Activated naive CD4-positive, alpha-beta T cell treated with anti-CD3 and anti-CD28 coated beads, Interleukin-2, amount 10 ng/mL, durations not matched to agents 7 days and 5 days (primary cell): Measurements from ENCODE around the gene GIPC1.
A peak's percentile ranks its signal among the peaks of the same experiment; 100 is the strongest.
"Not testable (repeated sequence)": the region's sequence is repeated elsewhere in the genome, so short reads cannot be mapped to it uniquely, and the experiment has no call there.

Source experiments
- CTCF ChIA-PET: fragments of 350-600 bp; sonication (Branson Sonifier 250); formaldehyde crosslinking; loops from one replicate; lab custom pipeline; 2021; ENCODE audit warnings: antibody characterized with exemption; lab: Charles Lee
- DNase-seq: peaks from one replicate; pipeline ENCODE4 v3.0.0-alpha.2; 2020
- H3K27ac Mint-ChIP-seq: one replicate; pipeline ENCODE4 v1.8.0; 2021; ENCODE audit warnings: mild to moderate bottlenecking, moderate library complexity, mixed read lengths
- H3K27me3 Mint-ChIP-seq: one replicate; pipeline ENCODE4 v1.8.0; 2021; ENCODE audit warnings: mild to moderate bottlenecking, mixed read lengths
- H3K36me3 Mint-ChIP-seq: one replicate; pipeline ENCODE4 v1.8.0; 2021; ENCODE audit warnings: mixed read lengths
- H3K4me1 Mint-ChIP-seq: one replicate; pipeline ENCODE4 v1.8.0; 2021; ENCODE audit warnings: mixed read lengths
- H3K4me3 Mint-ChIP-seq: one replicate; pipeline ENCODE4 v1.8.0; 2021; ENCODE audit warnings: mild to moderate bottlenecking, moderate library complexity, mixed read lengths
- H3K9me3 Mint-ChIP-seq: one replicate; pipeline ENCODE4 v1.8.0; 2021; ENCODE audit warnings: mixed read lengths

The GIPC1 gene, protein sequence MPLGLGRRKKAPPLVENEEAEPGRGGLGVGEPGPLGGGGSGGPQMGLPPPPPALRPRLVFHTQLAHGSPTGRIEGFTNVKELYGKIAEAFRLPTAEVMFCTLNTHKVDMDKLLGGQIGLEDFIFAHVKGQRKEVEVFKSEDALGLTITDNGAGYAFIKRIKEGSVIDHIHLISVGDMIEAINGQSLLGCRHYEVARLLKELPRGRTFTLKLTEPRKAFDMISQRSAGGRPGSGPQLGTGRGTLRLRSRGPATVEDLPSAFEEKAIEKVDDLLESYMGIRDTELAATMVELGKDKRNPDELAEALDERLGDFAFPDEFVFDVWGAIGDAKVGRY

DNA sequence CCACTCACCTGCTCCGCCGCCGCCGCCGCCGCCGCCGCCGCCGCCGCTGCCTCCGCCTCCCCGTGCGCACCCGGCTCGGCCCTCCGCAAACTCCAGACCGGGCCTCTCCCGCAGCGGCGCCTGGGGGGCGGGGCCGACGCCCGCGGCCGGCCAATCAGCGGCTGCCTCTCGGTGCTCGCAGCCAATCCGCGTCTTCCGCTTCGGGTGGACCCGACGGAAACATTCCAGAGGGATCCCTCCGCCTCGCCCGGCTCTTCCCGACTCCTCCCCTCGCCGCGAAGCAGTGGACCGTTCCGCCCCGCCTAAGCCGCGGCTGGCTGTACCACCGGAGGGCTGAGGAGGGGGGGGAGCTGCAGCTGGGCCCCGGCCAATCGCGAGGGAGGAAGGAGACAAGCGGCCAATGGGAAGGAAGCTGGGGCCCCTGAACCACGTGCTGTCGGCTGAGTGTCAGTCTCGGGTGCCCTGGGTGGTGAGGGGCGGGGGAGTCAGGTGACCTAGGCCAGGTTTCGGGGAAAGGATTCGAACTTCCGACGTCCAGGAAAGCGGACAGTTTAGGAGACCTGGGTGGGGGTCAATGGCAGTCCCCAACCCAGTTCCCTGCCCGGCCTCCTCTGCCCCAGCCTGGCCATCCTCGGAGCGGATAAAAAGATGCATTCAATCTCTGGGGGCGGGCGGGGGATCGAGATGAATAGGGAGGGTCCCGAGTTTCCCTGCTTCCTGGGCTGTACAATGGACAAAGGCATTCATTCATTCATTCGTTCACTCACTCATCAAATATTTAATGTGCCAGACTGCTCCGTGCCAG, at the start of gene GIPC1:
TSS of gene GIPC1 (minus strand) at position 99 of the 805 bp plus-strand sequence. CDS start 13,151 bp downstream, outside the sequence.
- CTCF ChIA-PET: interaction anchor here (0.7 to 4.6 kb wide), 6 partner anchors 8 to 21 kb away, joined by 3 to 19 read pairs (median 4); partner anchors contain the start of gene PTGER1
- Mint-ChIP-seq H3K4me3 (peak within 1 kb of the TSS; percentile 85), H3K27me3 (peaks cover 26% of the 10 kb centered on the region), H3K36me3 (peaks cover 9% of the 10 kb centered on the region), H3K4me1 (peaks cover 33% of the 10 kb centered on the region), H3K27ac (peak within 1 kb of the TSS; percentile 84), H3K9me3 (no peaks in the 10 kb centered on the region)
- DNase-seq: peak; percentile 88

DNA sequence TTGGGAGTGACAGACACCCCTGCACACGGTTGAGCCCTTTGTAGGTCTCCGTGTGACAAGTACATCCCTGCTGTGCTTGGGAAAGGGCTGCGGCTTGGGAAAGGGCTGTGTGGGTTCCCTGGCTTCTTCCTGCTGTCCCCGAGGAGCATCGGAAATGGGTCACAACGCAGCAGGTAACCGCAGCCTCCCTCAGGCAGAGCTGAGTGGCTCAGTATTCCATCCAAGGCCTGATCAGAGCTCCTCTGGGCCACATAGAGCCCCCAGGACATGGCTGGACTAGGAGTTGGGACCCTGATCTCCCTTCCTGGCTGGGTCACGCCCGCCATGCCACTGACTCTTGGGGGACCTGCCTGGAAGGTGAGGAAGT, 49.8 kb upstream of the GIPC1 start:
- no peak overlapping the region for H3K4me3 Mint-ChIP-seq
- H3K27me3 Mint-ChIP-seq: no peaks in the 10 kb centered on the region
- H3K27ac Mint-ChIP-seq: no peak overlapping the region
- CTCF ChIA-PET: interaction anchor here (0.6 kb wide), 2 partner anchors 36 to 57 kb away, joined by 3 to 5 read pairs; no protein-coding TSS in a partner anchor
- H3K4me1 Mint-ChIP-seq: peaks cover 10% of the 10 kb centered on the region
- no peaks in the 10 kb centered on the region for H3K9me3 Mint-ChIP-seq
- peaks cover 21% of the 10 kb centered on the region for H3K36me3 Mint-ChIP-seq
- DNase-seq: no peak

DNA sequence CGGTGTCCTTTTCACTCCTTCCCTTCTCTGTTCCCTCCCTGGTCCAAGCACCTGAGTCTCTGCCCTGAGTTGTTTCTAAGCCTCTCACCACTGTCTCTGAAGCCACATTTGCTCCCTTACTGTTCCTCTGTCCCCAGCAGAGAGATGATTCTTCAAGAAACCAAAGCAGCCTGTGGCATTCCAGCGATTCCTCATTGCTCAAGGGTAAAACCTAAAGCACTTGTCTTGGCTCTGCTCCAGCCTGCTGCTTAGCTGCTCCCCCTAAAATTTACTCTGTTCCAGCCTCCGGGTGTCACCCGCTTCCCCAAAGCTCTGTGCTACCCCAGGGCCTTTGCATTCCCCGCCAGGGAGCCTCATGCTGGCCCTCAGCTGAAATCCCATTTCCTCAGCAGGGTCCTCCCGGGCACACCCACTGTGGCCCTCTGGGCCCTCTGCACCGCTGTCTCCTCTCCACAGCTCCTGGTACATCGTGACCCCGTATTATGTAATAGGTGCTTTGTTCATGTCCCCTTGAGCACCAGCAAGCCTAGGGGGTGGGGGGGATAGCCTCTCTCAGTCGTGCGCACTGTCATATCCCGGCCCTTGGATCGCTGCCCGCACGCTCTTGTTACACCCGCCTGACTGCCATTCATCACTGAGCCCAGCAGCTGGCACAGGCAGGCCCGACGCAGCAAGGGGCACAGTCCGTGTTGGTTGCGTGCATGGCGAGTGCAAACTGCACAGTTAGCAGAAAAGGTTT, 49.2 kb upstream of the GIPC1 start:
- Mint-ChIP-seq H3K36me3 (peaks cover 19% of the 10 kb centered on the region), H3K4me1 (peaks cover 7% of the 10 kb centered on the region), H3K27me3 (no peaks in the 10 kb centered on the region), H3K27ac (no peak overlapping the region), H3K9me3 (no peaks in the 10 kb centered on the region), H3K4me3 (no peak overlapping the region)
- CTCF ChIA-PET: interaction anchor here (0.6 to 0.8 kb wide), 2 partner anchors 12 to 56 kb away, joined by 3 to 5 read pairs; no protein-coding TSS in a partner anchor
- no peak for DNase-seq

DNA sequence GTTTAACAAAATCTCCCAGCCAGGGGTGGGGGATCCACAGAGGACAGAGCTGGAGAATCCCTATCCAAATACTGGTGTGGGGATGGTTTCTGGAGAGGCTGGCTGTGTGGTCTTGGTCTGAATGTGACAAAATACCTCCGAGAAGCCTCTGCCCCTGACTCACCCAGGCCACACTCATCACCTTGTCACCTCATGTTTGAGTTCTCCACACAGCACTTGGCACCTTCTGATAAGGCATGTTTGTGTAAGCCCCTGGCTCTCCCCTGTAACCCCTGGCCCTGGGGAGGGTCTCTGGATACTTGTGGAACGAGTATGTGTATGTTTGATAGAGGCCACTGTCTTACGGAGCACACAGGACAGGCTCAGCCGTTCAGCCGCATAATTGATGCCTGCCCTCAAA, 48.1 kb upstream of the GIPC1 start:
- peaks cover 14% of the 10 kb centered on the region for H3K36me3 Mint-ChIP-seq
- CTCF ChIA-PET: no interaction called here
- no peak overlapping the region for H3K4me3 Mint-ChIP-seq
- H3K27me3 Mint-ChIP-seq: no peaks in the 10 kb centered on the region
- H3K4me1 Mint-ChIP-seq: peaks cover 7% of the 10 kb centered on the region
- no peak for DNase-seq
- no peaks in the 10 kb centered on the region for H3K9me3 Mint-ChIP-seq
- no peak overlapping the region for H3K27ac Mint-ChIP-seq

DNA sequence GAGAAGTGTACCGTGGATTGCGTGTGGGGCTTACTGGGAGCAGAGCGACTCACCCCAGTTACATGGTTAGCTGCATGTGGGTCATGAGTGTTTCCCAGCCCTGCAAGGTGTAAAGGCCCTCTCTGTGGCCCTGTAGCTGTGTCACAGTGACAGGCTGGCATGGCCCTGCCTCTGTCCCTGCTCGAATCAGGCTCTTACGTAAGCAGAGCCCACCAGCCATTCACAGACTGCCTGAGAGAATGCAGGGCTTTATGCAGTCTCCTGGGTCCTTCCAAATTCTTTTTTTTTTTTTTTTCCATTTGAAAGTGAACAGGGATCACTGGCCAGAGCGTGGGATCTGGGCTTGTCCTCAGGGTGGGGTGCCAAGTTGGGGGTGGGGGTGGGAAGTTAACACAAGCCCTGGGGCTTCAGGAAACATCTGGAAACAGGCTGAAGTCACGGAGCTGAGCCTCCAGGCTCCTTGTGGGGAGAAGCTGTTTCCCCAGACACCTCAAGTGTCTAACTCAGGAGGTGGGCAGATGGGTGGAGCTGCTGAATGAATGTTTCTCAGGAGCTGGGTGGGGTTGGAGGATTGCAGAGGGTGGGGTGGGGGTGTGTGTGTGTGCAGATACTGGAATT, 46.9 kb upstream of the GIPC1 start:
- CTCF ChIA-PET: no interaction called here
- no peak for DNase-seq
- no peaks in the 10 kb centered on the region for H3K27me3 Mint-ChIP-seq
- peaks cover 8% of the 10 kb centered on the region for H3K36me3 Mint-ChIP-seq
- peaks cover 9% of the 10 kb centered on the region for H3K4me1 Mint-ChIP-seq
- H3K27ac Mint-ChIP-seq: no peak overlapping the region
- no peaks in the 10 kb centered on the region for H3K9me3 Mint-ChIP-seq
- no peak overlapping the region for H3K4me3 Mint-ChIP-seq

DNA sequence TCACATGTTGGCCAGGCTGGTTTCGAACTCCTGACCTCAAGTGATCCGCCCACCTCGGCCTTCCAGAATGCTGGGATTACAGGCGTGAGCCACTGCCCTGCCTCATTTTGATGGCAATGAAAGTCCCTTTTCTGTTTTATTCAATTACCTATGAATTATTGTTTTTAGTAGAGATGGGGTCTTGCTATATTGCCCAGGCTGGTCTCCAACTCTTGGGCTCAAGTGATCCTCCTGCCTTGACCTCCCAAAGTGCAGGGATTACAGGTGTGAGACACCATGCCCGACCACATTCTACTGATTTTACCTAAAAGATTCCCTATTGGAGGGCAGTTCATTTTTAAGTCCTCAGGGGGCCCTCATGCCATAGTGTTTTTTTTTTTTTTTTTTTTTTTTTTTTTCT, 46.1 kb upstream of the GIPC1 start:
- DNase-seq, CTCF ChIA-PET, H3K4me3 Mint-ChIP-seq, H3K9me3 Mint-ChIP-seq, H3K36me3 Mint-ChIP-seq, H3K27ac Mint-ChIP-seq, H3K27me3 Mint-ChIP-seq: not testable (repeated sequence)
- peaks cover 14% of the 10 kb centered on the region for H3K4me1 Mint-ChIP-seq

DNA sequence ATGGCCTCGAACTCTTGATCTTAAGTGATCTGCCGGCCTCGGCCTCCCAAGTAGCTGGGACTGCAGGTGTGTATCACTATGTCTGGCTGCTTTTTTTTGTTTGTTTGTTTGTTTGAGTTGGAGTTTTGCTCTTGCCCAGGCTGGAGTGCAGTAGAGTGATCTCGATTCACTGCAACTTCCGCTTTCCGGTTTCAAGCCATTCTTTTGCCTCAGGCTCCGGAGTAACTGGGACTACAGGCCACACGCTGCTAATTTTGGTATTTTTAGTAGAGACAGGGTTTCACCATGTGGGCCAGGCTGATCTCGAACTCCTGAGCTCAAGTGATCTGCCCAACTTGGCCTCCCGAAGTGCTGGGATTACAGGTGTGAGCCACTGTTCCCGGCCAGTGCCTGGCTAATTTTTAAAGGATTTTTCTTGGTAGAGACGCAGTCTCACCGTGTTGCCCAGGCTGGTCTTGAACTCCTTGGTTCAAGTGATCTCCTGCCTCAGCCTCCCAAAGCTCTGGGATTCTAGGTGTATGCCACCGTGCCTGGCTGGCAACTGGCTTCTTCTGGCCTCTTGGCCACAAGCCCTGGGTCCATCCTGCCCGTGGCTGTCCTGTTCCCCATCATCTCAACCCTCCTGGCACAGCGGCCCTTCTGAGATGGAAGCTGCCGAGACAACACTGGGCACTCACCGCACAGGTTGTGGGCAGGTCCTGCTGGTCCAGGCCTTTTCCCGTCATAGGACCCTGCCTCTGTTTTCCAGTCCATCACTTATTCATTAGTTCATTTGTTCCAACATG, 45.0 kb upstream of the GIPC1 start:
- peaks cover 8% of the 10 kb centered on the region for H3K36me3 Mint-ChIP-seq
- H3K4me1 Mint-ChIP-seq: peaks cover 22% of the 10 kb centered on the region
- CTCF ChIA-PET: interaction anchor here (1.4 kb wide), 1 partner anchor 10 kb away, joined by 5 read pairs; no protein-coding TSS in a partner anchor
- no peak for DNase-seq
- no peaks in the 10 kb centered on the region for H3K27me3 Mint-ChIP-seq
- H3K9me3 Mint-ChIP-seq: no peaks in the 10 kb centered on the region
- H3K27ac Mint-ChIP-seq: no peak overlapping the region
- H3K4me3 Mint-ChIP-seq: no peak overlapping the region

DNA sequence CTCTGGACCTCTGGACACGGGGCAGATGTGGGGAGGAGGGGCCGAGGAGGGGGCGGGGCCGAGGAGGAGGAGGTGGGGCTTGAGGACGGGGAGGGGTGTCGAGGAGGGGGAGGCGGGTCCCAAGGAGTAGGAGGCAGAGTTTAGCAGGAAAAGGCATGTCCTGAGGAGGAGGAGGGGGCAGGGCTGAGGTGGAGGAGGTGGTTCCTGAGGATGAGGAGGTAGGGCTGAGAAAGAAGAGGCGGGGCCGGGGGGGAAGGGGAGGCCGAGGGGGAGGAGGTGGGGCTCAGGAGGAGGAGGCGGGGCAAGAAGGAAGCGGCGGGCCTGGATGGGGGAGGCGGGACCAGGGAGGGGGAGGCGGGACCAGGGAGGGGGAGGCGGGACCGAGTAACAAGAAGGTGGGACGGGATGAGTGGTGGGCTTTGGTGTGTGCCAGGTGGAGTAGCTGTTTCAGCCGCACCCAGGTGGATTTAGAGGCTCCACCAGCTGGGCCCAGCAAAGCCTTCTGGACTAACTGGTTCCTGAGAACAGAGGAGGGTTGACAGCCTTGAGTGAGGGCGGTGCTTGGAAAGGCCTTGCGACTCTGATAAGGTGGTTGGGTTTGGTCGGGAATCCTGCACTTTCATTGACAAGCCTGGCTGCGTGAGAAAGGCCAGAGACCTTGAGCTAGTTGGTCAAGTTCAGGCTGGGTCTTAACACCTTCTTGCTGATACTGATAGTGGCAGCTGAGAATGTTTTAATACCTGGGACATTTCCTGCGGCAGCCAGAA, 41.2 kb upstream of the GIPC1 start:
- no peak overlapping the region for H3K27ac Mint-ChIP-seq

DNA sequence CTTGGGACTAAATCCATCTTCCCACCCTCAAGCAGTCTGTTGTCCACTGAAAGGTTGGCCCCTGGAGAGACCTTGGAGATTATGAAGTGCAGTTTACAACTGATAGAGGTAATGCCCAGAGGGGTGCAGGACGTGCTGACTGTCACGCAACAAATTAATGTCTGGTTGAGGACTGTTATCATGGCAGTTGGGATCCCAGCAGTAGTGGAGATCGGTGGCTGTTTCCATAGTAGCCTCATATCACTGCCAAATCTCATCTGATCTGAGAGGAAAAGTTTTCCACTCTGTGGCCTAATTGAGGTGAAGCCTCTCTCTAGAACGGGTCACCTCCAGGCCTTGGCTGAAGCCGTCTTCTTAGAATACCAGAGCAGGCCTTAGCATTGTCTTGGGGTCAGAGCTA, 37.5 kb upstream of the GIPC1 start:
- CTCF ChIA-PET: interaction anchor here (2.0 kb wide), 1 partner anchor 23 kb away, joined by 10 read pairs; no protein-coding TSS in a partner anchor
- DNase-seq: no peak
- Mint-ChIP-seq H3K36me3 (peaks cover 17% of the 10 kb centered on the region), H3K9me3 (no peaks in the 10 kb centered on the region), H3K27me3 (no peaks in the 10 kb centered on the region), H3K4me1 (peaks cover 51% of the 10 kb centered on the region), H3K4me3 (no peak overlapping the region), H3K27ac (no peak overlapping the region)

More for the DNA sequence above, 41.2 kb upstream of the GIPC1 start:
- DNase-seq: peak; percentile 71
- Mint-ChIP-seq H3K9me3 (no peaks in the 10 kb centered on the region), H3K36me3 (peaks cover 17% of the 10 kb centered on the region), H3K4me1 (peaks cover 33% of the 10 kb centered on the region), H3K27me3 (no peaks in the 10 kb centered on the region), H3K4me3 (no peak overlapping the region)
- CTCF ChIA-PET: interaction anchor here (3.4 kb wide), 1 partner anchor 19 kb away, joined by 11 read pairs; no protein-coding TSS in a partner anchor

DNA sequence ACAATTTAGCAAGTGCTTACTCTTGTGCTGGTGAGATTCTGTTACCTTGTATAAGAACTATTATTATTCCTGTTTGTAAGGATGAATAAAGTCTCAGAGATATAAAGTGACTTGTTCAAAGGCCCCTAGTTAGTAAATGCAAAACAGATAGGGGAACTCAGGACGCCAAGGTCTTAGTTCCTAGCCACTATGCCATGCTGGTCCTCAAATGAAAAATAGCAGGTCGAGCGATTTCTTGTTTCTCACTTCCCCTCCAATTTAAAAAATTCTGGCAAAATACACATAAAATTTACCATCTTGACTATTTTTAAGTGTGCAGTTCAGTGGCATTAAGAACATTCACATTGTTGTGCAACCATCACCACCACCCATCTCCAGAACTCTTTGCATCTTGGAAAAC, 34.6 kb upstream of the GIPC1 start:
- CTCF ChIA-PET: no interaction called here

DNA sequence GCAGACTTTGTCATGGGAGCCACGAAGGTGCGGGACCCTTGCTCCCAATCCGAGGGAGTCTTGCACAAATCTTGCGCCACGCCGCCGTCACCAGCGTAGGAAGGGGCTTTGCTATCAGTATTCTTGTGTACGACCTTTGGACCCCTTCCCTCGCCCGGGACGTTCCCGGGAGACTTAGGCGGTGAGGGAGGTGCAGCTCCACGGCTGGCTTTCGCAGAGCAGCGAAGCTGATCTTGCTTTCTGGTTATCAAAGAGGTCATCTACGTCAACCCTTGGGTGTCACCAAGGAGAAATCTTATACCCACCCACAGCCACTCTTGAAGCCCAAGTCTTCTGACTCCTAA, 34.0 kb upstream of the GIPC1 start:
- Mint-ChIP-seq H3K27me3 (no peaks in the 10 kb centered on the region), H3K4me3 (peak overlapping the region; percentile 96)
- CTCF ChIA-PET: no interaction called here

More for the DNA sequence above, 34.6 kb upstream of the GIPC1 start:
- H3K4me3 Mint-ChIP-seq: peak overlapping the region; percentile 96
- no peaks in the 10 kb centered on the region for H3K9me3 Mint-ChIP-seq
- H3K4me1 Mint-ChIP-seq: peaks cover 43% of the 10 kb centered on the region
- H3K27me3 Mint-ChIP-seq: no peaks in the 10 kb centered on the region
- H3K27ac Mint-ChIP-seq: peak overlapping the region; percentile 10
- H3K36me3 Mint-ChIP-seq: peaks cover 17% of the 10 kb centered on the region
- DNase-seq: no peak

DNA sequence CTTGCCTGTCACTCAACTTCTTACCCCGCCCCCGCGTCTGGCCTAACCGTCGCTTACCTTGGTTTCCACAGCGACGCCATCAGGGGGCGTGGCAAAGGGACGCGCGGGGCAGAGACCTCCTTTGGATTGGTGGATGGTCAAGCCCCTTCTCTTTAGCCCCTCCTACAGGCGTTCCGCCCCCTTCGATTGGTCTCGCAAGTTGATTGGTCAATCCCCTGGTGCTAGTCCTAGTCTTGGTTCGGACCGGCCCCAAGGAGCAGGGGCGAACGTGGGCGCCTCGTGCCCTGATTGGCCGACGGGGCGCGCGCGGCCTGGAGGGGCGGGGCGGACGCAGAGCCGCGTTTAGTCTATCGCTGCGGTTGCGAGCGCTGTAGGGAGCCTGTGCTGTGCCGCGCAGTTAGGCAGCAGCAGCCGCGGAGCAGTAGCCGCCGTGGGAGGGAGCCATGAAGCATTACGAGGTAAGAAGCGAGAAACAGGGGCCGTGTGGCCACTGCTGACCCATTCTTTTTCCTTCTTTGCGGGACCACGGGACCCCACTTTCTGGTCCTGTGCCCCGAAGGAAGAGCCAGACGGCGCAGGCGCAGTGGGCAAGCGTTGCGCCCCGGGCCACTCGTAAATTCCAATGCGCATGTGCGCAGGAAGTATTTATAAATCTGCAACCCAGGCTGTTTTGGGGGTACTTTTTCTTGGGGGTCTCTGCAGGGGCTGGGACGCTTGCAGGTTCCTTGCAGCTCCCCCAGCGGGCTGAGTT, 33.5 kb upstream of the GIPC1 start, which contains the start of gene TECR:
TSS of gene TECR (plus strand) at position 341 of the 751 bp plus-strand sequence. CDS start at position 444, 103 bp downstream.
- Mint-ChIP-seq H3K27me3 (no peaks in the 10 kb centered on the region), H3K4me3 (peak within 1 kb of the TSS; percentile 96), H3K27ac (peak within 1 kb of the TSS; percentile 97), H3K9me3 (no peaks in the 10 kb centered on the region), H3K36me3 (peaks cover 15% of the 10 kb centered on the region), H3K4me1 (peaks cover 46% of the 10 kb centered on the region)
- CTCF ChIA-PET: no interaction called here
- DNase-seq: peak; percentile 100

More for the DNA sequence above, 34.0 kb upstream of the GIPC1 start:
- Mint-ChIP-seq H3K36me3 (peaks cover 17% of the 10 kb centered on the region), H3K4me1 (peaks cover 46% of the 10 kb centered on the region), H3K27ac (peak overlapping the region; percentile 97), H3K9me3 (no peaks in the 10 kb centered on the region)
- no peak for DNase-seq
